Smooth muscle cell (in vitro differentiated cells): ENCODE measurements around the gene FBXW2. TPM values are rescaled to one million over a fixed set of nuclear protein-coding genes. Genes with fewer than 3 reads are reported as not detected.

ENCODE experiments used
- DNase-seq: peaks from one replicate; lab custom pipeline; 2025; ENCODE audit not compliant: unreplicated experiment; lab: John Stamatoyannopoulos, UW
- H2AFZ ChIP-seq: fragments of 200-600 bp; sonication (generic); 2 replicates; pipeline ENCODE4 v1.6.0; 2016; ENCODE audit warnings: antibody characterized with exemption, low read depth, mild to moderate bottlenecking
- H3F3A ChIP-seq: fragments of 200-600 bp; sonication (generic); 2 replicates; pipeline ENCODE4 v1.6.0; 2017; ENCODE audit warnings: antibody characterized with exemption, low read depth
- H3K27ac ChIP-seq: fragments of 200-600 bp; sonication (generic); 2 replicates; pipeline ENCODE4 v1.5.1; 2016; ENCODE audit warnings: low read depth, mild to moderate bottlenecking
- H3K27me3 ChIP-seq: fragments of 200-600 bp; sonication (generic); 2 replicates; pipeline ENCODE4 v1.6.1; 2016; ENCODE audit warnings: low read depth, mild to moderate bottlenecking
- H3K36me3 ChIP-seq: fragments of 200-600 bp; sonication (generic); 2 replicates; pipeline ENCODE4 v1.5.1; 2016; ENCODE audit warnings: low read depth
- H3K4me1 ChIP-seq: fragments of 200-600 bp; sonication (generic); 2 replicates; pipeline ENCODE4 v1.5.1; 2016; ENCODE audit warnings: low read depth
- H3K4me2 ChIP-seq: fragments of 200-600 bp; sonication (generic); 2 replicates; pipeline ENCODE4 v1.6.0; 2016; ENCODE audit warnings: mild to moderate bottlenecking
- H3K4me3 ChIP-seq: fragments of 200-600 bp; sonication (generic); 2 replicates; pipeline ENCODE4 v1.5.1; 2016; ENCODE audit warnings: mild to moderate bottlenecking
- H3K79me2 ChIP-seq: fragments of 200-600 bp; sonication (generic); 2 replicates; pipeline ENCODE4 v1.6.0; 2016; ENCODE audit warnings: low read depth, mild to moderate bottlenecking
- H3K9ac ChIP-seq: fragments of 200-600 bp; sonication (generic); 2 replicates; pipeline ENCODE4 v1.6.0; 2016; ENCODE audit warnings: low read depth
- H3K9me3 ChIP-seq: fragments of 200-600 bp; sonication (generic); replicated peaks from 2 replicates; pipeline ENCODE4 v1.5.1; 2016; ENCODE audit warnings: low read depth
- H4K20me1 ChIP-seq: fragments of 200-600 bp; sonication (generic); 2 replicates; pipeline ENCODE4 v1.6.0; 2016; ENCODE audit warnings: low read depth
- WGBS: methylation state at CpG from one replicate; pipeline ENCODE4 v1.1.7; 2016; ENCODE audit warnings: low lambda C conversion rate; 5-methylcytosine and 5-hydroxymethylcytosine counted together
- polyA plus RNA-seq: library from polyadenylated mRNA; unstranded; fragments of >200 nt; fragmentation: Nextera tagmentation; extraction: Ambion mirVana; gene quantifications from 2 replicates; pipeline ENCODE4 v1.2.1, GENCODE V29; 2016
- total RNA-seq: library from RNA; depleted of rRNA; stranded (reverse); fragments of >200 nt; gene quantifications from 2 replicates; pipeline ENCODE4 v1.2.3, GENCODE V29; 2014
- TF ChIP-seq, protein P1 (sequence below): fragments of 200-600 bp; sonication (generic); IDR thresholded peaks from 2 replicates; pipeline ENCODE4 v1.5.1; 2017; ENCODE audit warnings: borderline replicate concordance, mild to moderate bottlenecking, antibody characterized with exemption; ENCODE audit not compliant: insufficient read depth, poor library complexity, severe bottlenecking

FBXW2 gene
- total and polyA plus RNA-seq, 2 experiments from 2014 or later, result 22.1 to 35.4 TPM

DNA sequence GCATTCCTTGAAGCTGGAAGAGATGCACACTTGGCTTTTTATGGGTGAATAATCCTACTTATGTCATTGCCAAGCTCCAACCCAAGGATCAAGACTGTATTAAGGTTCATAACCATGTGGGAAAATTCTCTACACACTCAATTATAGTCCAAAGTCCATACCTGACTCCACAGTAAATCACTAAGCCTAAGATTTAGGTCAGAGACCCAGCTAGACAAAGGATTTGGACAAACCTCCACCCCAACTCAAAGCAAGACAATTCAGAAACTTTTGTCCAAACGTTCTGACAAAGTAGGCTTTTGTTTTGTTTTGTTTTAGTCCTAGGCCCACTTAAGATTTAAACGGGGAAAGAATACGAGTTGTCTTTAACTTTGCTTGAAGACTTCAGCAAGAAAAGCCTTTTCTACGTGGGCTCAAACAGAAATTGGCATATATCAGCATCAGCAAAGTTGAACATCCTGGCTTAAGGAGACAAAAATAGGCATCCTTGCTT is 80.6 kb downstream of the FBXW2 start:
- Histone ChIP-seq H3K4me3 (peak overlapping the region; percentile 79), H4K20me1 (peaks cover 13% of the 10 kb centered on the region), H3K27ac (no peak overlapping the region), H3K9ac (no peak overlapping the region), H3F3A (no peaks in the 10 kb centered on the region), H3K36me3 (no peaks in the 10 kb centered on the region), H2AFZ (no peak overlapping the region), H3K4me1 (peaks cover 7% of the 10 kb centered on the region), H3K4me2 (peak overlapping the region; percentile 94), H3K27me3 (peaks cover 10% of the 10 kb centered on the region), H3K79me2 (peaks cover 5% of the 10 kb centered on the region), H3K9me3 (no peaks in the 10 kb centered on the region)
- TF ChIP-seq, protein P1, sequence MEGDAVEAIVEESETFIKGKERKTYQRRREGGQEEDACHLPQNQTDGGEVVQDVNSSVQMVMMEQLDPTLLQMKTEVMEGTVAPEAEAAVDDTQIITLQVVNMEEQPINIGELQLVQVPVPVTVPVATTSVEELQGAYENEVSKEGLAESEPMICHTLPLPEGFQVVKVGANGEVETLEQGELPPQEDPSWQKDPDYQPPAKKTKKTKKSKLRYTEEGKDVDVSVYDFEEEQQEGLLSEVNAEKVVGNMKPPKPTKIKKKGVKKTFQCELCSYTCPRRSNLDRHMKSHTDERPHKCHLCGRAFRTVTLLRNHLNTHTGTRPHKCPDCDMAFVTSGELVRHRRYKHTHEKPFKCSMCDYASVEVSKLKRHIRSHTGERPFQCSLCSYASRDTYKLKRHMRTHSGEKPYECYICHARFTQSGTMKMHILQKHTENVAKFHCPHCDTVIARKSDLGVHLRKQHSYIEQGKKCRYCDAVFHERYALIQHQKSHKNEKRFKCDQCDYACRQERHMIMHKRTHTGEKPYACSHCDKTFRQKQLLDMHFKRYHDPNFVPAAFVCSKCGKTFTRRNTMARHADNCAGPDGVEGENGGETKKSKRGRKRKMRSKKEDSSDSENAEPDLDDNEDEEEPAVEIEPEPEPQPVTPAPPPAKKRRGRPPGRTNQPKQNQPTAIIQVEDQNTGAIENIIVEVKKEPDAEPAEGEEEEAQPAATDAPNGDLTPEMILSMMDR, result no peak
- DNase-seq, result no peak
- WGBS, result 75% methylated on average over 4 of the region's 4 CpGs

DNA sequence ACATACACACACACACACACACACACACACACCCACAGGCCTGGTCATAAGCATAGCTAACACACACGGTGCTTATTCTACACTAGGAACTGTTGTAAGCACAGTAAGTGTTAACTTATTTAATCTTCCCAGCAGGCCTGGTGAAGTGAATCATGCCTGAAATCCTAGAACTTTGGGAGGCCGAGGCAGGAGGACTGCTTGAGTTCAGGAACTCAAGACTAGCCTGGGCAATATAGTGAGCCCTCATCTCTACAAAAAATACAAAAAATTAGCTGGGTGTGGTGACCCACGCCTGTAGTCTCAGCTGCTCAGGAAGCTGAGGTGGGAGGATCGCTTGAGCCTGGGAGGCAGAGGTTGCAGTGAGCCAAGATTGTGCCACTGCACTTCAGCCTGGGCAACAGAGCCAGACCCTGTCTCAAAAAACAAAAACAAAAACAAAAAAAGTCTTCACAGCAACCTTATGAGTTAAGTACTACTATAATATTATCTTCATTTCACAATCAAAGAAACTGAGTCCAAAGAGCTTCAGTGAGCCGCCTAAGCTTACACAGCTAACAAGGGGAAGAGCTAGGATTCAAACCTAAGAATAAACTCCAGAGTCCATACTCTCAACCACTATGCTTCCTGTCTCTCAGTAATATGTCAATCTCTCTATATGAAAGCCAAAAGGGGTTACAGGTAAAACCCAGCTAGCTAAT is 81.2 kb downstream of the FBXW2 start:
- 79% methylated on average over 5 of the region's 5 CpGs for WGBS
- Histone ChIP-seq H3K4me3 (peak overlapping the region; percentile 79), H3F3A (no peaks in the 10 kb centered on the region), H3K27me3 (peaks cover 10% of the 10 kb centered on the region), H4K20me1 (peaks cover 19% of the 10 kb centered on the region), H3K9me3 (no peaks in the 10 kb centered on the region), H3K36me3 (no peaks in the 10 kb centered on the region), H3K79me2 (peaks cover 5% of the 10 kb centered on the region), H3K27ac (no peak overlapping the region), H2AFZ (no peak overlapping the region), H3K9ac (no peak overlapping the region), H3K4me2 (peak overlapping the region; percentile 94), H3K4me1 (peaks cover 7% of the 10 kb centered on the region)
- DNase-seq, result no peak
- TF ChIP-seq, protein P1, result no peak

DNA sequence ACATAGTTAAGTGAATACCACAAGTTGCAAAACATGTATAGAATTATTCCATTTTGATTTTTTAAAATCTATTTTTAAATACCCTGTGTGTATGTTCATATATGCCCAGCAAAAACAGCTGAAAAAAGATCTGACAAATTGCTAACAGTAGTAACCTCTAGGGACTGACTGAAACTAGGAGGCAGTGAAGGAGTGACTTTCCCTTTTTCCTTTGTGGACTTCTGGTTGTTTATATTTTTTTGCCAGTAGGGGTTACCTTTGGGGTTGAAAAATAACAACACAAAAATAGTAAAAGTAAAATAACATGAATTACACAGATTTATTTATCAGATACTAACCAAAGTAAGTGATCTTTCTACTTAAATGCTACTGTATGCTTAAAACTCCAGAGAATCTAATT is 81.9 kb downstream of the FBXW2 start:
- Histone ChIP-seq H3K79me2 (peaks cover 5% of the 10 kb centered on the region), H3K4me2 (no peak overlapping the region), H3K4me1 (peaks cover 7% of the 10 kb centered on the region), H3K27me3 (peaks cover 10% of the 10 kb centered on the region), H2AFZ (no peak overlapping the region), H3K4me3 (peak overlapping the region; percentile 2), H4K20me1 (peaks cover 23% of the 10 kb centered on the region), H3K27ac (no peak overlapping the region), H3K9ac (no peak overlapping the region), H3K36me3 (no peaks in the 10 kb centered on the region), H3F3A (no peaks in the 10 kb centered on the region), H3K9me3 (no peaks in the 10 kb centered on the region)
- DNase-seq, result no peak
- TF ChIP-seq, protein P1, result no peak
